DOHH2 (cell line): Measurements from ENCODE around the gene CABLES1.
A peak's percentile ranks its signal among the peaks of the same experiment; 100 is the strongest.

Experiments used
- H3F3A ChIP-seq: fragments of 200-600 bp; sonication (generic), shearing (Covaris generic); 2 replicates; pipeline ENCODE4 v1.6.0; 2016; ENCODE audit warnings: antibody characterized with exemption, mild to moderate bottlenecking; ENCODE audit not compliant: control insufficient read depth, insufficient read depth
- H3K27ac ChIP-seq: fragments of 200-600 bp; sonication (generic); 2 replicates; pipeline ENCODE4 v1.5.1; 2014; ENCODE audit warnings: low read depth, mild to moderate bottlenecking, low read length, moderate library complexity
- H3K27me3 ChIP-seq: fragments of 200-600 bp; sonication (generic); 2 replicates; pipeline ENCODE4 v1.6.1; 2014; ENCODE audit warnings: mild to moderate bottlenecking, low read length, mixed read lengths; ENCODE audit not compliant: control insufficient read depth
- H3K36me3 ChIP-seq: fragments of 200-600 bp; sonication (generic); 2 replicates; pipeline ENCODE4 v1.6.1; 2014; ENCODE audit warnings: mild to moderate bottlenecking, low read length, moderate library complexity, mixed read lengths; ENCODE audit not compliant: control insufficient read depth
- H3K4me1 ChIP-seq: fragments of 200-600 bp; sonication (generic); 2 replicates; pipeline ENCODE4 v1.6.1; 2014; ENCODE audit warnings: mild to moderate bottlenecking, low read length, mixed read lengths; ENCODE audit not compliant: control insufficient read depth
- H3K4me2 ChIP-seq: fragments of 200-600 bp; sonication (generic); 2 replicates; pipeline ENCODE4 v1.6.0; 2014; ENCODE audit warnings: mild to moderate bottlenecking, low read length, moderate library complexity
- H3K4me3 ChIP-seq: fragments of 200-600 bp; sonication (generic); 2 replicates; pipeline ENCODE4 v1.5.1; 2014; ENCODE audit warnings: mild to moderate bottlenecking, low read length, mixed read lengths
- H3K79me2 ChIP-seq: fragments of 200-600 bp; sonication (generic); 2 replicates; pipeline ENCODE4 v1.6.1; 2014; ENCODE audit warnings: mild to moderate bottlenecking, low read length, mixed read lengths; ENCODE audit not compliant: control insufficient read depth
- H3K9me2 ChIP-seq: fragments of 200-600 bp; sonication (generic); replicated peaks from 2 replicates; pipeline ENCODE4 v1.6.1; 2014; ENCODE audit warnings: mild to moderate bottlenecking, low read length, mixed read lengths; ENCODE audit not compliant: control insufficient read depth
- H3K9me3 ChIP-seq: fragments of 200-600 bp; sonication (generic); 2 replicates; pipeline ENCODE4 v1.6.1; 2014; ENCODE audit warnings: antibody characterized with exemption, low read length, mixed read lengths; ENCODE audit not compliant: control insufficient read depth, insufficient read depth
- H4K20me1 ChIP-seq: fragments of 200-600 bp; sonication (generic); 2 replicates; pipeline ENCODE4 v1.6.0; 2014; ENCODE audit warnings: low read depth, mild to moderate bottlenecking, antibody characterized with exemption, low read length, moderate library complexity; ENCODE audit not compliant: control insufficient read depth, insufficient read depth
- EZH2phosphoT487 ChIP-seq: fragments of 200-600 bp; sonication (generic); IDR thresholded peaks from 2 replicates; pipeline ENCODE4 v1.6.1; 2017; ENCODE audit warnings: borderline replicate concordance, mild to moderate bottlenecking, antibody characterized with exemption, low read length, moderate library complexity, mixed read lengths
- TF ChIP-seq, protein P1 (sequence below): fragments of 200-600 bp; sonication (generic); IDR thresholded peaks from one replicate; pipeline ENCODE4 v1.5.1; 2014; ENCODE audit warnings: antibody characterized with exemption, mild to moderate bottlenecking, low read depth, low read length; ENCODE audit not compliant: poor library complexity, severe bottlenecking

The CABLES1 gene

DNA sequence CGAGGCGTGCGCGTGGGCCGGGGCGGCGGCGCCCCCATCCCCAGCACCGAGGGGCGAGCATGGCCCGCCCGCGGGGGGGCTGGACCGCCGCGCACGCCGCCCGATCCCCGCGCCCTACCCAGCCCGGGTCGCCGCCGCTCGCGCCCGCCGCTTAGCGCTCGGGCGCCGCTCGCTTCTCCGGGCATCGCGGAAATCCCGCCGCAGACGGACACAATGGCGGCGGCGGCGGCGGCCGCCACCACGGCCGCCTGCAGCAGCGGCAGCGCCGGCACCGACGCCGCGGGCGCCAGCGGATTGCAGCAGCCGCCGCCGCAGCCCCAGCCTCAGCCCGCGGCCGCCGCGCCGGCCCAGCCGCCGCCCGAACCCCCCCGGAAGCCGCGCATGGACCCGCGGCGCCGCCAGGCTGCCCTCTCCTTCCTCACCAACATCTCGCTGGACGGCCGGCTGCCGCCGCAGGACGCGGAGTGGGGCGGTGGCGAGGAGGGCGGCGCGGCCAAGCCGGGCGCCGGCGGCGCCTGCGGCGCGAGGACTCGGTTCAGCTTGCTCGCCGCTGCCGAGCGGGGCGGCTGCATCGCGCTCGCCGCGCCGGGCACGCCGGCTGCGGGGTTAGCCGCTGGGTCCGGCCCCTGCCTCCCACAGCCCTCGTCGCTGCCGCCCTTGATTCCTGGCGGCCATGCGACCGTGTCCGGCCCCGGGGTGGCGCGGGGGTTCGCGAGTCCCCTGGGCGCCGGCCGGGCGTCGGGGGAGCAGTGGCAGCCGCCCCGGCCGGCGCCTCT is 453 bp downstream of the CABLES1 start:
- peak overlapping the region; percentile 61 for H3K4me2 ChIP-seq
- peaks cover 8% of the 10 kb centered on the region for H3F3A ChIP-seq
- peaks cover 34% of the 10 kb centered on the region for H3K4me1 ChIP-seq
- H3K27me3 ChIP-seq = peaks cover 36% of the 10 kb centered on the region
- no peaks in the 10 kb centered on the region for H3K9me2 ChIP-seq
- peak overlapping the region; percentile 75 for H3K4me3 ChIP-seq
- H3K27ac ChIP-seq = no peak overlapping the region
- H3K79me2 ChIP-seq = no peaks in the 10 kb centered on the region
- H3K36me3 ChIP-seq = no peaks in the 10 kb centered on the region
- H3K9me3 ChIP-seq = no peaks in the 10 kb centered on the region
- TF ChIP-seq, protein P1, sequence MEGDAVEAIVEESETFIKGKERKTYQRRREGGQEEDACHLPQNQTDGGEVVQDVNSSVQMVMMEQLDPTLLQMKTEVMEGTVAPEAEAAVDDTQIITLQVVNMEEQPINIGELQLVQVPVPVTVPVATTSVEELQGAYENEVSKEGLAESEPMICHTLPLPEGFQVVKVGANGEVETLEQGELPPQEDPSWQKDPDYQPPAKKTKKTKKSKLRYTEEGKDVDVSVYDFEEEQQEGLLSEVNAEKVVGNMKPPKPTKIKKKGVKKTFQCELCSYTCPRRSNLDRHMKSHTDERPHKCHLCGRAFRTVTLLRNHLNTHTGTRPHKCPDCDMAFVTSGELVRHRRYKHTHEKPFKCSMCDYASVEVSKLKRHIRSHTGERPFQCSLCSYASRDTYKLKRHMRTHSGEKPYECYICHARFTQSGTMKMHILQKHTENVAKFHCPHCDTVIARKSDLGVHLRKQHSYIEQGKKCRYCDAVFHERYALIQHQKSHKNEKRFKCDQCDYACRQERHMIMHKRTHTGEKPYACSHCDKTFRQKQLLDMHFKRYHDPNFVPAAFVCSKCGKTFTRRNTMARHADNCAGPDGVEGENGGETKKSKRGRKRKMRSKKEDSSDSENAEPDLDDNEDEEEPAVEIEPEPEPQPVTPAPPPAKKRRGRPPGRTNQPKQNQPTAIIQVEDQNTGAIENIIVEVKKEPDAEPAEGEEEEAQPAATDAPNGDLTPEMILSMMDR = no peak
- peak; percentile 27; the same call in 1 of the 2 replicates for TF ChIP-seq EZH2phosphoT487
- H4K20me1 ChIP-seq = no peaks in the 10 kb centered on the region

GRCh38 chr18:23136326-23137096 is 1.2 kb downstream of the CABLES1 start:
- no peaks in the 10 kb centered on the region for H3K9me2 ChIP-seq
- no peaks in the 10 kb centered on the region for H4K20me1 ChIP-seq
- peaks cover 33% of the 10 kb centered on the region for H3K4me1 ChIP-seq
- no peaks in the 10 kb centered on the region for H3K9me3 ChIP-seq
- peak overlapping the region; percentile 66 for H3K4me3 ChIP-seq
- H3K27ac ChIP-seq = no peak overlapping the region
- peak overlapping the region; percentile 46 for H3K4me2 ChIP-seq
- no peaks in the 10 kb centered on the region for H3K79me2 ChIP-seq
- no peaks in the 10 kb centered on the region for H3K36me3 ChIP-seq
- H3F3A ChIP-seq = peaks cover 8% of the 10 kb centered on the region
- H3K27me3 ChIP-seq = peaks cover 36% of the 10 kb centered on the region
- no peak for TF ChIP-seq EZH2phosphoT487
- TF ChIP-seq, protein P1 = no peak

GRCh38 chr18:23137097-23137635 is 1.9 kb downstream of the CABLES1 start:
- H3K9me2 ChIP-seq = no peaks in the 10 kb centered on the region
- H3K27me3 ChIP-seq = peaks cover 36% of the 10 kb centered on the region
- H3K4me3 ChIP-seq = peak overlapping the region; percentile 66
- no peaks in the 10 kb centered on the region for H3K79me2 ChIP-seq
- H3K36me3 ChIP-seq = no peaks in the 10 kb centered on the region
- no peak overlapping the region for H3K27ac ChIP-seq
- peaks cover 29% of the 10 kb centered on the region for H3K4me1 ChIP-seq
- no peaks in the 10 kb centered on the region for H3K9me3 ChIP-seq
- peaks cover 8% of the 10 kb centered on the region for H3F3A ChIP-seq
- no peaks in the 10 kb centered on the region for H4K20me1 ChIP-seq
- peak overlapping the region; percentile 46 for H3K4me2 ChIP-seq
- TF ChIP-seq, protein P1 = no peak
- no peak for TF ChIP-seq EZH2phosphoT487
